ENCODE measurements around the gene SLC35G6.

SLC35G6 gene

GRCh38 chr17:7476951-7477350, 4.3 kb upstream of the SLC35G6 start:
- peak overlapping the region; percentile 88; the same call in 1 of the 2 replicates for H3K4me2 ChIP-seq (ENCODE audit: insufficient read depth, low read length)
- TF ChIP-seq CTCF (IDR thresholded peaks at IDR 0.05; ENCODE audit: borderline replicate concordance, extremely low read depth, low read length, poor library complexity, severe bottlenecking) (no peak), EZH2 (IDR thresholded peaks at IDR 0.05; ENCODE audit: borderline replicate concordance, low read depth, low read length, severe bottlenecking) (no peak)
- no peak overlapping the region; the same call in 1 of the 2 replicates for H3K9ac ChIP-seq (ENCODE audit: low read depth, low read length)
- no peaks in the 10 kb centered on the region for H3K9me3 ChIP-seq (ENCODE audit: insufficient read depth, low read length, severe bottlenecking)
- H3K36me3 ChIP-seq (ENCODE audit: insufficient read depth, low read length): peaks cover 3% of the 10 kb centered on the region
- no peak for ATAC-seq (ENCODE audit: insufficient read depth, low read depth)
- H4K20me1 ChIP-seq (ENCODE audit: insufficient read depth, low read length): peaks cover 32% of the 10 kb centered on the region
- no peak overlapping the region for H3K27ac ChIP-seq (ENCODE audit: low read length)
- no peak overlapping the region for H2AFZ ChIP-seq (ENCODE audit: low read depth, low read length)
- H3K4me3 ChIP-seq (ENCODE audit: low read depth in 1 of 2, low read length in 2 of 2): no peak overlapping the region
- no peaks in the 10 kb centered on the region for H3K27me3 ChIP-seq (ENCODE audit: insufficient read depth, low read length, poor library complexity)
- H3K4me1 ChIP-seq (ENCODE audit: insufficient read depth, low read length): peaks cover 29% of the 10 kb centered on the region
- peaks cover 76% of the 10 kb centered on the region for H3K79me2 ChIP-seq (ENCODE audit: insufficient read depth, low read length)
- no peak for DNase-seq

GRCh38 chr17:7477392-7478275, 3.6 kb upstream of the SLC35G6 start:
- ATAC-seq (ENCODE audit: insufficient read depth, low read depth) (no peak), DNase-seq (no peak)
- Histone ChIP-seq H3K4me3 (ENCODE audit: low read depth in 1 of 2, low read length in 2 of 2) (peak overlapping the region in 1 of 2 experiments; percentile 65; a peak in 2 of 4 replicates), H3K9me3 (ENCODE audit: insufficient read depth, low read length, severe bottlenecking) (no peaks in the 10 kb centered on the region), H3K36me3 (ENCODE audit: insufficient read depth, low read length) (peaks cover 3% of the 10 kb centered on the region), H3K27ac (ENCODE audit: low read length) (0 out of 2 replicates have a peak overlapping the region, but pooled peaks have one; percentile 7), H3K9ac (ENCODE audit: low read depth, low read length) (peak overlapping the region; percentile 98; the same call in 1 of the 2 replicates), H3K79me2 (ENCODE audit: insufficient read depth, low read length) (peaks cover 71% of the 10 kb centered on the region), H3K4me1 (ENCODE audit: insufficient read depth, low read length) (peaks cover 32% of the 10 kb centered on the region), H3K27me3 (ENCODE audit: insufficient read depth, low read length, poor library complexity) (no peaks in the 10 kb centered on the region), H4K20me1 (ENCODE audit: insufficient read depth, low read length) (peaks cover 32% of the 10 kb centered on the region), H3K4me2 (ENCODE audit: insufficient read depth, low read length) (peak overlapping the region; percentile 88), H2AFZ (ENCODE audit: low read depth, low read length) (no peak overlapping the region)
- TF ChIP-seq EZH2 (IDR thresholded peaks at IDR 0.05; ENCODE audit: borderline replicate concordance, low read depth, low read length, severe bottlenecking) (no peak), CTCF (IDR thresholded peaks at IDR 0.05; ENCODE audit: borderline replicate concordance, extremely low read depth, low read length, poor library complexity, severe bottlenecking) (no peak)

GRCh38 chr17:7478276-7479212, 2.7 kb upstream of the SLC35G6 start:
- TF ChIP-seq EZH2 (IDR thresholded peaks at IDR 0.05; ENCODE audit: borderline replicate concordance, low read depth, low read length, severe bottlenecking): no peak
- TF ChIP-seq CTCF (IDR thresholded peaks at IDR 0.05; ENCODE audit: borderline replicate concordance, extremely low read depth, low read length, poor library complexity, severe bottlenecking): no peak
- H3K9me3 ChIP-seq (ENCODE audit: insufficient read depth, low read length, severe bottlenecking): no peaks in the 10 kb centered on the region
- H3K4me3 ChIP-seq (ENCODE audit: low read depth in 1 of 2, low read length in 2 of 2): peak overlapping the region; percentile 65 to 77
- peak overlapping the region; percentile 88 for H3K4me2 ChIP-seq (ENCODE audit: insufficient read depth, low read length)
- H2AFZ ChIP-seq (ENCODE audit: low read depth, low read length): peak overlapping the region; percentile 69
- DNase-seq (peak; percentile 64), ATAC-seq (ENCODE audit: insufficient read depth, low read depth) (peak; percentile 28)
- peaks cover 40% of the 10 kb centered on the region for H3K4me1 ChIP-seq (ENCODE audit: insufficient read depth, low read length)
- peak overlapping the region; percentile 98 for H3K9ac ChIP-seq (ENCODE audit: low read depth, low read length)
- peaks cover 3% of the 10 kb centered on the region for H3K36me3 ChIP-seq (ENCODE audit: insufficient read depth, low read length)
- H4K20me1 ChIP-seq (ENCODE audit: insufficient read depth, low read length): peaks cover 32% of the 10 kb centered on the region
- peaks cover 69% of the 10 kb centered on the region for H3K79me2 ChIP-seq (ENCODE audit: insufficient read depth, low read length)
- H3K27me3 ChIP-seq (ENCODE audit: insufficient read depth, low read length, poor library complexity): no peaks in the 10 kb centered on the region
- H3K27ac ChIP-seq (ENCODE audit: low read length): peak overlapping the region; percentile 81
